Subcutaneous adipose tissue (tissue), 4 donors: ENCODE measurements around the gene IP6K2. TPM values are rescaled to one million over a fixed set of nuclear protein-coding genes. Genes with fewer than 3 reads are reported as not detected.

ENCODE experiments used
- CTCF ChIP-seq: fragments of 450-650 bp; IDR thresholded peaks from one replicate; pipeline ENCODE4 v1.5.1; 2016; ENCODE audit warnings: low read depth, mild to moderate bottlenecking, control low read depth, antibody characterized with exemption, moderate library complexity
- total RNA-seq, 4 donors: library from RNA; depleted of rRNA; stranded (reverse); fragments of >200 nt; gene quantifications; one replicate each; pipeline ENCODE4 v1.1.0, GENCODE V29; 2016

Gene IP6K2
- total RNA-seq, 4 donors from 2014 or later, result 70.3 to 106 (median 90.1) TPM

DNA sequence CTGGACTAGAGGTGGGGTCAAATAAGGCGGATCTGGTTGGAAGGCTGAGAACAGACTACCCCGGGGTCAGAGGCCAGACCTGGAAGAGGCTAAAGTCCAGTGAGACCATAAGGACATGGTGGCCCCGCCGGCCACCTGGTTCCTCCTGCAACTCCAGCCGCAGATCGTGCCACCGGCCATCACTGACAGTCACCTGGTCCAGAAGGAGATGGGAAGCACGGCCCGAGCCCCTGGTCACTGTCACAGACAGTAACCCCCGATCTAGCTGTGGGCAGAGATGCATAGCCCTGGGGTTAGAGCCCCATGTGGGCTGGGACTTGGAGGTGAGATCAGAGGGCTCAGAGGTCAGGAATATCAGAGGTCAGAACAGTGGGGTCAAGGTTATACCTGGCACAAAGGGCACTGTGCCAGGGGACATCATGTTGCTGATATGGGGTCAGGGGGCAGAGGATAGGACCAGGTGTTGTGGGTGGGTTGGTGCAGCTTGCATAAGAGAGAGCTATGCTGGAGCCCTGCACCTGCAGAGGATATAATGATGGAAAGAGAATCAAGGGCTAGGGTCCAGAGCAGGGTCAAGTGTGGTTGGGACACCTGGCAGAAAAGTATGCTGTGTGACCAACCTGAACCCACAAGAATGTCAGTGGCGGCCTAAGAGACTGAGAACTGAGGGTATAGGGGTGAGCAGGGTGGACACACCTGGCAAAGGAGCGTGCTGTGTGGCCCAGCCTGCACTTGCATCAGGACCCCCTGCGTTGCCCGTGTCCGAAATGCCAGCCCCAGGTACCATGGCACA lies 63.9 kb downstream of the IP6K2 start:
- TF ChIP-seq CTCF, result no peak

DNA sequence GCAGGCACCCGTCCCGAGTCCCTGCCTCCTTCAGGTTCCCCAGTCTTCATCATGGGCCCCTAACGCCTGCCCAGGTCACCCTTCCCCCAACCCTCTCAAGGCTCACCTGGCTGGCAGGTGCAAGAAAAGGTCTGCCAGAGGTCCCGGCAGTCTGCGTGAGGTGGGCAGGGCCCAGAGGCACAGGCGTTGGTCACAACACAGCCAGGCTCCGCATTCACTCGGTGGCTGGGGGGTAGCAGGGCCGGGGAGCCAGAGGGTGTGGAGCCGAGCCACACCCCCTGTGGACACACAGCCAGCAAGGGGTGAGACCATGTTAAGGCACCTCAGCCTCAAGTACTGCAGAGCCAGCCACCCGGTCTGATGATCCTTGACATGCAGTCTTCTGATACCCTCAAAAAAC lies 65.2 kb downstream of the IP6K2 start:
- no peak for TF ChIP-seq CTCF

- TF ChIP-seq CTCF, result no peak
Observed at GRCh38 chr3:48650723-48651122, 66.3 kb downstream of the IP6K2 start.

GRCh38 chr3:48648188-48648850 lies 68.7 kb downstream of the IP6K2 start:
- no peak for TF ChIP-seq CTCF

- no peak for TF ChIP-seq CTCF
Observed at GRCh38 chr3:48647714-48648113, 69.3 kb downstream of the IP6K2 start.

DNA sequence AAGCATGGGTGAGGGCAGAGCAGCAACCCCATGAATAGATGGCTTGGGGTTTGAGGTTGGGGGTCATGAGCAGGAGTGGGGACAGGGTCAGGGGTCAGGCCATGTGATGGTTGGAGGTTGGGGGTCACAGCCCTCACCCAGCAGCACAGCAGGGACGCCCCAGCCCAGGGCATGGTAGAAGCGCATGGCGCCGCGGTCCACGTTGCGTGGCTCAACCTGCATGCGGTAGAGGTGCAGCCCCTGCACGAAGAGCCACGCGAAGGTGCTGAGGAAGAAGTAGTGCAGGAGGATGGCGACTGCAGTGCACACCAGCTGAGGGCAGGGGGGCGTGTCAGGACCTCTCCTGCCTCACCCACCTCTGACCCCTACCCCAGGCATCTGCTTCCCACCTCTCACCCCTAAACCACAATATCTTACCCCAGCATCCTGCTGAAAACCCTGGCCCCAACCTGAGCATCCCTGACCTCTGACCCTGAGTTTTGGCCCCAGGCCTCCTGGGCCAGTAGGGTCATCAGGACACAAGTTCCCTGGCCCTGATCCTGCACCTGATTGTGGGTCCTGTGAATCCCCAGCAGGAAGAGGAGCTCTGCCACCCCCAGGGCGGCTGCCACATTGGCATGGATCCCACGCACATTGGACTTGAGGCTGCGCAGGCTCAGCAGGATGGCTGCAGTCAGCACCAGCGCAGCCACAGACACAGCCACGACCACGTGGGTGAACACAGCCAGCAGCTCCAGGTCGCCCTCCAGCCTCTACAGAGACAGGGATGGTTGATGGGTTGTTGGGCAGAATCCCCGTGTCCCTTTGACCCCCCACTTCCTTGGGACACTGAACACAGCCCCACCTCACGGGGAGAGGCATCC lies 71.9 kb downstream of the IP6K2 start:
- TF ChIP-seq CTCF, result no peak

- TF ChIP-seq CTCF, result no peak
Observed at GRCh38 chr3:48642605-48643004, 74.4 kb downstream of the IP6K2 start.
